Stimulated activated CD4-positive, alpha-beta T cell treated with anti-CD3 and anti-CD28 coated beads, Interleukin-1b, Interleukin-23, amount 100 ng/mL, for 1 hour (primary cell): ENCODE data around the gene GRID2.
"Not testable (repeated sequence)": the region's sequence is repeated elsewhere in the genome, so short reads cannot be mapped to it uniquely, and the experiment has no call there.

ENCODE experiments used
- DNase-seq, 2 donors: peaks; one replicate each; pipeline ENCODE4 v3.0.0-alpha.2; 2020; ENCODE audit warnings: low read depth in 2 of 2

The GRID2 gene

DNA sequence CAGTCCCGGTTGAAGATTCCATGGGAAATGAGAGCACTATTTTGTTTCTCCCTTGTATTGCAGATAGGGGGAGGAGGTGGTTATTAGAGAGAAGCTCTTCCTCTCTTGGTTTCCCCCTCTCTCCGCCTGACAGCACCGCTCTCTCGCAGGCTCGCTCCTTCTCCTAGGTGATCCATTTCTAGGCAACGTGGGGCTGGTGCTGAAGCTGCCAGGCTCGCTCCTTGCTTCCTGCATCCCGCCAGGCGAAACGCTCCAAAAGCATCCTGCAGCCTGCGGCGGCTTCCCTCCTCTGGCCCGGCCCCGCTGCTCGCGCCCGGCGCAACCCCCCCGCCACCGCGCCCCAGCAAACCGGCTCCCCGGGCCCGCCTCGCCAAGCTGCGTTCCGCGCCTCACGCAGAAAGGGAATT, at the start of gene GRID2:
Gene GRID2 (plus strand): TSS at position 346 of the 407 bp plus-strand sequence.
- DNase-seq, result no peak

DNA sequence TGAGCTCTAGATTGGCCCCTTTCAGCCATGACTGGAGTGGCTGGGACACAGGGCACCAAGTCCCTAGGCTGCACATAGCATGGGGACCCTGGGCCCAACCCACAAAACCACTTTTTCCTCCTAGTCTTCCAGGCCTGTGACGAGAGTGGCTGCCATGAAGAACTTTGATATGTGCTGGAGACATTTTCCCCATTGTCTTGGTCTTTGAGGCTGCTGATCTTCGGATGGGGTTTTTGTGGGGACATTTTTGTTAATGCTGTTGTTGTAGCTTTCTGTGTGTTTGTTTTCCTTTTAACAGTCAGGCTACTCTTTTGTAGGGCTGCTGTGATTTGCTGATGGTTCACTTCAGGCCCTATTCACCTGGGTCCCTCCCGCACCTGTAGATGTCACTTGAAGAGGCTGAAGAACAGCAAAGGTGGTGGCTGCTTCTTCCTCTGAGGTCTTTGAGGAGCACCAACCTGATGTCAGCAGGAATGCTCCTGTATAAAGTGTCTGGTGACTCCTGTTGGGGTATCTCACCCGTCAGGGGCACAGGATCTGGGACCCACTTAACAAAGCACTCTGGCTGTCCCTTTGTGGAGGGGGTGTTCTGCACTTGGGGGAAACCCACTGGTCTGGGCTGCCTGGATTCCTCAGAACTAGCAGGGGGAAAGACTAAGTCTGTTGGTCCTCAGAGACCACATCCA, 49.6 kb upstream of the GRID2 start:
- no peak for DNase-seq

GRCh38 chr4:92254767-92255442, 48.9 kb upstream of the GRID2 start:
- no peak for DNase-seq

- DNase-seq, result no peak
Measured at GRCh38 chr4:92255920-92256244, 47.9 kb upstream of the GRID2 start.

DNA sequence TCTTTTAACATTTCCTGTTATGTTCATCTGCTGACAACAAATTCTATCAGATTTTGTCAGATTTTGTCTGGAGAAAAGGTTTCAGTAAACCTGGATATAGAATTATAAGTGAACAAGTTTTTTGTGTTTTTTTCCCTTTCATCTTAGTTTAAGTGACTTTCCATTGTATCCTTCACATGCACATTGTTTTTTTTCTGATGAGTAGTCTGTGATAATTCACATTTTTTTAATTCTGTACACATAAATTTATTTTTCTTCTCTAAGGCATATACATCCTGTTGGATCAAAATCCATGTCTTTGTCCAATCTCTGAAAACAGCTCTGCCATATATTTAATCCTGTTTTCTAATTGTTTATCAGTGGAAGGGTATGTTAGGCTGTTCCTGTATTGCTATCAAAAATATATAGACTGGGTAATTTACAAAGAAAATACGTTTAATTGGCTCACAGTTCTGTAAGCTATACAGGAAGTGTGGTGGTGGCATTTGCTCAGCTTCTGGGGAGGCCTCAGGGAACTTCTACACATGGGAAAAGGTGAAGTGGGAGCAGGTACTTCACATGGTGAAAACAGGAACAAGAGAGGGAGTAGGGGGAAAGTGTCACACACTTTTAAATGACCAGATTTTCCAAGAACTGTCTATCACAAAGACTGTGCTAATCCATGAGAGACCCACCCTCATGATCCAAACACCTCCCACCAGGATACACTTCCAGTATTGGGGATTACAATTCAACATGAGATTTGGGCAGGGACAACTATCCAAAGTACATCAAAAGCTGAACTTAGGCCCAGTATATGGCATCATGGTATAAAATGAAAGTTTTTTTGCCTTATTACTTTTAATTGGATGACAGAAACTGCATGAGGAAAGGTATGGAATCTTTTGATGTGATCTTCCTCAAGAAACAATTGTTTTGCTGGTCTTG, 45.6 kb upstream of the GRID2 start:
- DNase-seq, result no peak

GRCh38 chr4:92261256-92261655, 42.5 kb upstream of the GRID2 start:
- DNase-seq, result no peak

GRCh38 chr4:92262371-92262770, 41.4 kb upstream of the GRID2 start:
- no peak for DNase-seq

DNA sequence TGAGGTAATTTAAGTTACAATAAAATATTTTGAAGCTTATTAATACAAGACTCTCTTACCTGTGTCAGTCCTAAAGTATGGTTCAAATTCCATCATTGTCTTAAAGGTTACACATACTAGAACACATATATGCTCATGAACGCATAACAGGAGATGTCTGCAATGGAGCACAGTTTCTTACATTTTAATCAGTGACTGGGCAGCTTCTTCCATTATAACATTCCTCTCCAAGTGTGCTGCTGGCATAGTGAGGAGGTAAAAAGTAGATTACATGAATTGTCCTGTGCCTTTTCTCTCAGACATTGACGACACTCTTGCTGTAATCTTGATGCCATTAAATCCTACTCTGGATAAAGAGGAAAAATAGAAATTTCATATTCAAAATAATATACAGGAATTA, 40.8 kb upstream of the GRID2 start:
- no peak for DNase-seq

DNA sequence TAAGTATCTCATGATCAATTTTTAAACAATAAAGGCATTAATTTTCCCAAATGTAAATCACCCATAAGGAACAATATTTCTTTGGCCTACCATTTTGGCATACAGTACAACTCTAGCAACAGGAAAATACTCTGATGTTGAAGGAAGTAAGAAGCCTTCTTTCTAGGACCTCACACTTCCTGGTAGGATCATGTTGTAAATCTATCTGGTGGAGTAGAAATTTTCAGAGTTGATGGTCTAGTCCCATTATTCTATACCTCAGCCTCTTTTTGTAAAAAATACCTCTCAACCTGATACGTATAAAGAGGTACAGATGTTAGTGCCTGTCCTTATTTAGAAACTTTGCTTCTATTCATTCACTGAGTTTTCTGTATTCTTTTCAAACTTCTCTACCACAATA, 40.2 kb upstream of the GRID2 start:
- DNase-seq, result no peak

GRCh38 chr4:92264163-92264562, 39.6 kb upstream of the GRID2 start:
- no peak for DNase-seq

GRCh38 chr4:92265021-92265420, 38.7 kb upstream of the GRID2 start:
- DNase-seq, result no peak

GRCh38 chr4:92265798-92266197, 38.0 kb upstream of the GRID2 start:
- DNase-seq, result no peak

DNA sequence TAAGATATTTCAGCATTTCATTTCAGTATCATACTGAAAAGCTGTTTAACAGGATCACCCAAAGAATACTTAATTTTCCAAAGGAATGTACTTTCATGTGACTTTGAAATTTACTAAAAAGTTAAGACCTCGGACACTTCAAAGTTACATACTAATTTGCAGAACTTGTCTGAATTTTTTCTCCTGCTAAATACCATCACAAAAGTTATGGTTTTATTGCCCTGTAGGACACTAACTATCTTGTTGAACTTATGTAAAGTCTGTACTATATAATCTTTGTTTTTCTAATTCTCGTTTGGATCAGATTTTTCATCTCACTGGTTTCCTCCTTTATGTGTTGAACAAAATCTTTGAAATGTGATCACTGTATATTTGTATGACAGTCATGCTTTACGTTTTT, 37.2 kb upstream of the GRID2 start:
- no peak for DNase-seq

DNA sequence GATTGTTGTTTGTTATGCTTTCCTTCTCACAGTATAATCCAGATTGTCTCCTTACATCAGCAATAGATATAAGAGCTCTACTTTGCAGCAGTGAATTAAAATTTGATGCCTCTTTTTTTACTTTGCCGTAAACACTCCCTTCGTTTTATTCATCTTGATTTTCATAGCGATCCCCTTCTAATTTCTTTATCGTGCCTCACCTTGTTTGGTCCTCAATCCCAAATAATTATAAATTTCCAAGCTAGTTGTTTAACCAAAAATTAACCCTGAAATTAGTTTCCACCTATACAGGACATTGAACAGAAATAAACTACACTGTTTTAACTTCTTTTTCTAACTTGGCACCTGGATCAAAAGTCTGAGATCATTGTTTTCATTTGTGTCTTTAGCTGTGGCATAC, 35.1 kb upstream of the GRID2 start:
- no peak for DNase-seq

GRCh38 chr4:92270908-92271307, 32.9 kb upstream of the GRID2 start:
- no peak for DNase-seq

DNA sequence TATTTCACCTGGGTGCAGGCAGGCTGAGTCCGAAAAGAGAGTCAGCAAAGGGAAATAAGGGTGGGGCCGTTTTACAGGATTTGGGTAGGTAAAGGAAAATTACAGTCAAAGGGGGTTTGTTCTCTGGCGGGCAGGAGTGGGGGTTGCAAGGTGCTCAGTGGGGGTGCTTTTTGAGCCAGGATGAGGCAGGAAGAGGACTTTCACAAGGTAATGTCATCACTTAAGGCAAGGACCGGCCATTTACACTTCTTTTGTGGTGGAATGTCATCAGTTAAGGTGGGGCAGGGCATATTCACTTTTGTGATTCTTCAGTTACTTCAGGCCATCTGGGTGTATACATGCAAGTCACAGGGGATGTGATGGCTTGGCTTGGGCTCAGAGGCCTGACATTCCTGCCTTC, 32.2 kb upstream of the GRID2 start:
- DNase-seq, result not testable (repeated sequence)

- not testable (repeated sequence) for DNase-seq
Measured at GRCh38 chr4:92277057-92277881, 26.5 kb upstream of the GRID2 start.

DNA sequence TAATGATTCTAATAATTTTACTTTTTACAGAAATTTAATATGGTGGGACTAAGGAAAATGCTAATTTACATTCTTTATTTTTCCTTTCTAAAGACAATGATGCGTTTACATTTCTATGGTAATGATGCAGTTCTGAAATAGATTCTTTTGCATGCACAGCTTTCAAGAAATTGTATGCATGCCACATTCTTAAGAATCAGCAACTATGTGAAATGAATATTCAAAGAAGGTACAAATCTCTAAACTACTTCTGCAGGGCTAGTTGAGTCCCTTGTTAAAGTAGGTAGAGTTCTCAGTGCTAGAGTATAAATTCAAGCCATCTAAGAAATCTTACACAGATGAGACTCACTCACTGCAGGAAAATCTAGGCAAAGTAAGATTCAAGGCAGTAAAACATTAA, 24.5 kb upstream of the GRID2 start:
- DNase-seq, result no peak

DNA sequence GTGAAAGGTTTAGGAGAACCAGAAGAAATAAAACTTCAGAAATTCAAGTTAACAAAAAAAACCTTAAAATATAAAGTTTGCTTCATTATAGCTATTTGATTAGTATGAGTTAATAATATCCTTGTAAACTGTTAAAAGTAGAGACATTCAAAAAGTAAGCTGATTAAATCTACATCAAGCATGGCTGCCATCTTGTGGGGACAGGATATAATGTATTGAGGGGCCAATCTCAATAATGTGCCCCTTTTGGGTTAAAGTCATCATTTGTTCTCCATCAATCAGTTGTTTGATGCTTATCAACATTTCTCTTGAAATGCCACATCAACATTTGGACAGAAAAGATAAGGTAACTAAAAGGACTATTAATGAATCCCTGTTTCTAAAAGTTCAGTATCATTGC, 4.6 kb upstream of the GRID2 start:
- DNase-seq, result no peak

- no peak for DNase-seq
Measured at GRCh38 chr4:92304121-92304520, 355 bp downstream of the GRID2 start.

DNA sequence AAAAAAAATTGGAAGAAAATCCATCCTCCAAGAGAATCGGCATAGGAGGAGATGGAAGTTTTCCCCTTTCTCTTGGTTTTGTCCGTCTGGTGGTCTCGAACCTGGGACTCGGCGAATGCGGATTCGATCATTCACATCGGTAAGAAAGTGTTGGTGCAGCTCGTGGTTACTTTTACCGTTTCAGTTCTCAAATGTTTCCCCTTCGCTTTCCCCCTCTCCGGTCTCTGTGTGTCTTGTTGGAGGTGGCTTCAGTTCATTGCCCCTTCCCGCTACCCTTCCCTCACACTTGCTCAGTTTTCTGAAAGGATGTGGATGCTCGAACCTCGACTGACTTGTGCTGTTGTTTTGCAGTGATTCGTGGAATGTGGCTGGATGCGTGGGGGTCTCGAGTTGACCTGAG, 840 bp downstream of the GRID2 start:
- DNase-seq, result no peak
